Measurements from ENCODE around the gene R3HDM2. TPM values are rescaled to one million over a fixed set of nuclear protein-coding genes. Genes with fewer than 3 reads are reported as not detected.

The R3HDM2 gene
- total RNA-seq, 1 experiment from 2014 or later: 34.7 TPM

- H3K27me3 Mint-ChIP-seq (ENCODE audit: low read depth): peaks cover 5% of the 10 kb centered on the region
- CTCF ChIA-PET: no interaction called here
- TF ChIP-seq, protein P1, sequence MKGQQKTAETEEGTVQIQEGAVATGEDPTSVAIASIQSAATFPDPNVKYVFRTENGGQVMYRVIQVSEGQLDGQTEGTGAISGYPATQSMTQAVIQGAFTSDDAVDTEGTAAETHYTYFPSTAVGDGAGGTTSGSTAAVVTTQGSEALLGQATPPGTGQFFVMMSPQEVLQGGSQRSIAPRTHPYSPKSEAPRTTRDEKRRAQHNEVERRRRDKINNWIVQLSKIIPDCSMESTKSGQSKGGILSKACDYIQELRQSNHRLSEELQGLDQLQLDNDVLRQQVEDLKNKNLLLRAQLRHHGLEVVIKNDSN (CRISPR knock-in tag; IDR thresholded peaks at IDR 0.05): no peak
- TF ChIP-seq NFYB (CRISPR knock-in tag; conservative IDR thresholded peaks at IDR 0.05; ENCODE audit: low read depth) (no peak), PRRX2 (CRISPR knock-in tag; IDR thresholded peaks at IDR 0.05) (no peak), SOX15 (CRISPR knock-in tag; IDR thresholded peaks at IDR 0.05) (no peak), NR2C2 (CRISPR knock-in tag; IDR thresholded peaks at IDR 0.05) (no peak), JUN (CRISPR knock-in tag; IDR thresholded peaks at IDR 0.05) (no peak), KAT7 (CRISPR knock-in tag; IDR thresholded peaks at IDR 0.05; ENCODE audit: borderline replicate concordance) (no peak), AFF4 (CRISPR knock-in tag; IDR thresholded peaks at IDR 0.05; ENCODE audit: borderline replicate concordance) (no peak), CREB1 (CRISPR knock-in tag; IDR thresholded peaks at IDR 0.05) (no peak), ZNF138 (CRISPR knock-in tag; conservative IDR thresholded peaks at IDR 0.05) (no peak), ZNF232 (CRISPR knock-in tag; IDR thresholded peaks at IDR 0.05) (no peak), MXD4 (CRISPR knock-in tag; IDR thresholded peaks at IDR 0.05; ENCODE audit: borderline replicate concordance) (no peak), ZNF281 (CRISPR knock-in tag; IDR thresholded peaks at IDR 0.05) (no peak), ZNF512 (CRISPR knock-in tag; IDR thresholded peaks at IDR 0.05; ENCODE audit: borderline replicate concordance) (no peak)
- TF ChIP-seq, protein P2, sequence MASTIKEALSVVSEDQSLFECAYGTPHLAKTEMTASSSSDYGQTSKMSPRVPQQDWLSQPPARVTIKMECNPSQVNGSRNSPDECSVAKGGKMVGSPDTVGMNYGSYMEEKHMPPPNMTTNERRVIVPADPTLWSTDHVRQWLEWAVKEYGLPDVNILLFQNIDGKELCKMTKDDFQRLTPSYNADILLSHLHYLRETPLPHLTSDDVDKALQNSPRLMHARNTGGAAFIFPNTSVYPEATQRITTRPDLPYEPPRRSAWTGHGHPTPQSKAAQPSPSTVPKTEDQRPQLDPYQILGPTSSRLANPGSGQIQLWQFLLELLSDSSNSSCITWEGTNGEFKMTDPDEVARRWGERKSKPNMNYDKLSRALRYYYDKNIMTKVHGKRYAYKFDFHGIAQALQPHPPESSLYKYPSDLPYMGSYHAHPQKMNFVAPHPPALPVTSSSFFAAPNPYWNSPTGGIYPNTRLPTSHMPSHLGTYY (CRISPR knock-in tag; IDR thresholded peaks at IDR 0.05): no peak
- TF ChIP-seq, protein P3, sequence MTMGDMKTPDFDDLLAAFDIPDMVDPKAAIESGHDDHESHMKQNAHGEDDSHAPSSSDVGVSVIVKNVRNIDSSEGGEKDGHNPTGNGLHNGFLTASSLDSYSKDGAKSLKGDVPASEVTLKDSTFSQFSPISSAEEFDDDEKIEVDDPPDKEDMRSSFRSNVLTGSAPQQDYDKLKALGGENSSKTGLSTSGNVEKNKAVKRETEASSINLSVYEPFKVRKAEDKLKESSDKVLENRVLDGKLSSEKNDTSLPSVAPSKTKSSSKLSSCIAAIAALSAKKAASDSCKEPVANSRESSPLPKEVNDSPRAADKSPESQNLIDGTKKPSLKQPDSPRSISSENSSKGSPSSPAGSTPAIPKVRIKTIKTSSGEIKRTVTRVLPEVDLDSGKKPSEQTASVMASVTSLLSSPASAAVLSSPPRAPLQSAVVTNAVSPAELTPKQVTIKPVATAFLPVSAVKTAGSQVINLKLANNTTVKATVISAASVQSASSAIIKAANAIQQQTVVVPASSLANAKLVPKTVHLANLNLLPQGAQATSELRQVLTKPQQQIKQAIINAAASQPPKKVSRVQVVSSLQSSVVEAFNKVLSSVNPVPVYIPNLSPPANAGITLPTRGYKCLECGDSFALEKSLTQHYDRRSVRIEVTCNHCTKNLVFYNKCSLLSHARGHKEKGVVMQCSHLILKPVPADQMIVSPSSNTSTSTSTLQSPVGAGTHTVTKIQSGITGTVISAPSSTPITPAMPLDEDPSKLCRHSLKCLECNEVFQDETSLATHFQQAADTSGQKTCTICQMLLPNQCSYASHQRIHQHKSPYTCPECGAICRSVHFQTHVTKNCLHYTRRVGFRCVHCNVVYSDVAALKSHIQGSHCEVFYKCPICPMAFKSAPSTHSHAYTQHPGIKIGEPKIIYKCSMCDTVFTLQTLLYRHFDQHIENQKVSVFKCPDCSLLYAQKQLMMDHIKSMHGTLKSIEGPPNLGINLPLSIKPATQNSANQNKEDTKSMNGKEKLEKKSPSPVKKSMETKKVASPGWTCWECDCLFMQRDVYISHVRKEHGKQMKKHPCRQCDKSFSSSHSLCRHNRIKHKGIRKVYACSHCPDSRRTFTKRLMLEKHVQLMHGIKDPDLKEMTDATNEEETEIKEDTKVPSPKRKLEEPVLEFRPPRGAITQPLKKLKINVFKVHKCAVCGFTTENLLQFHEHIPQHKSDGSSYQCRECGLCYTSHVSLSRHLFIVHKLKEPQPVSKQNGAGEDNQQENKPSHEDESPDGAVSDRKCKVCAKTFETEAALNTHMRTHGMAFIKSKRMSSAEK (CRISPR knock-in tag; IDR thresholded peaks at IDR 0.05; ENCODE audit: borderline replicate concordance): no peak
- TF ChIP-seq, protein P4, sequence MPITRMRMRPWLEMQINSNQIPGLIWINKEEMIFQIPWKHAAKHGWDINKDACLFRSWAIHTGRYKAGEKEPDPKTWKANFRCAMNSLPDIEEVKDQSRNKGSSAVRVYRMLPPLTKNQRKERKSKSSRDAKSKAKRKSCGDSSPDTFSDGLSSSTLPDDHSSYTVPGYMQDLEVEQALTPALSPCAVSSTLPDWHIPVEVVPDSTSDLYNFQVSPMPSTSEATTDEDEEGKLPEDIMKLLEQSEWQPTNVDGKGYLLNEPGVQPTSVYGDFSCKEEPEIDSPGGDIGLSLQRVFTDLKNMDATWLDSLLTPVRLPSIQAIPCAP (CRISPR knock-in tag; IDR thresholded peaks at IDR 0.05): no peak
- TF ChIP-seq, protein P5, sequence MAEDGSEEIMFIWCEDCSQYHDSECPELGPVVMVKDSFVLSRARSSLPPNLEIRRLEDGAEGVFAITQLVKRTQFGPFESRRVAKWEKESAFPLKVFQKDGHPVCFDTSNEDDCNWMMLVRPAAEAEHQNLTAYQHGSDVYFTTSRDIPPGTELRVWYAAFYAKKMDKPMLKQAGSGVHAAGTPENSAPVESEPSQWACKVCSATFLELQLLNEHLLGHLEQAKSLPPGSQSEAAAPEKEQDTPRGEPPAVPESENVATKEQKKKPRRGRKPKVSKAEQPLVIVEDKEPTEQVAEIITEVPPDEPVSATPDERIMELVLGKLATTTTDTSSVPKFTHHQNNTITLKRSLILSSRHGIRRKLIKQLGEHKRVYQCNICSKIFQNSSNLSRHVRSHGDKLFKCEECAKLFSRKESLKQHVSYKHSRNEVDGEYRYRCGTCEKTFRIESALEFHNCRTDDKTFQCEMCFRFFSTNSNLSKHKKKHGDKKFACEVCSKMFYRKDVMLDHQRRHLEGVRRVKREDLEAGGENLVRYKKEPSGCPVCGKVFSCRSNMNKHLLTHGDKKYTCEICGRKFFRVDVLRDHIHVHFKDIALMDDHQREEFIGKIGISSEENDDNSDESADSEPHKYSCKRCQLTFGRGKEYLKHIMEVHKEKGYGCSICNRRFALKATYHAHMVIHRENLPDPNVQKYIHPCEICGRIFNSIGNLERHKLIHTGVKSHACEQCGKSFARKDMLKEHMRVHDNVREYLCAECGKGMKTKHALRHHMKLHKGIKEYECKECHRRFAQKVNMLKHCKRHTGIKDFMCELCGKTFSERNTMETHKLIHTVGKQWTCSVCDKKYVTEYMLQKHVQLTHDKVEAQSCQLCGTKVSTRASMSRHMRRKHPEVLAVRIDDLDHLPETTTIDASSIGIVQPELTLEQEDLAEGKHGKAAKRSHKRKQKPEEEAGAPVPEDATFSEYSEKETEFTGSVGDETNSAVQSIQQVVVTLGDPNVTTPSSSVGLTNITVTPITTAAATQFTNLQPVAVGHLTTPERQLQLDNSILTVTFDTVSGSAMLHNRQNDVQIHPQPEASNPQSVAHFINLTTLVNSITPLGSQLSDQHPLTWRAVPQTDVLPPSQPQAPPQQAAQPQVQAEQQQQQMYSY (CRISPR knock-in tag; IDR thresholded peaks at IDR 0.05): no peak
Observed at GRCh38 chr12:57208631-57209282, 222.1 kb downstream of the R3HDM2 start.

More at GRCh38 chr12:57208631-57209282, 222.1 kb downstream of the R3HDM2 start:
- Mint-ChIP-seq H3K4me3 (no peak overlapping the region), H3K4me1 (peaks cover 10% of the 10 kb centered on the region), H3K36me3 (peaks cover 35% of the 10 kb centered on the region), H3K9me3 (no peaks in the 10 kb centered on the region), H3K27ac (peak overlapping the region; percentile 66; the same call in 1 of the 2 replicates)
- ATAC-seq: no peak
- POLR2A ChIA-PET: no interaction called here
- DNase-seq (ENCODE audit: low spot score): no peak

Measured in WTC11 (cell line).